Right atrium auricular region (tissue), 2 donors: ENCODE measurements around the gene HOXA6. TPM values are rescaled to one million over a fixed set of nuclear protein-coding genes. Genes with fewer than 3 reads are reported as not detected.

Experiments used
- DNase-seq: peaks from one replicate; pipeline ENCODE4 v3.0.0-alpha.2; 2019; ENCODE audit warnings: low spot score
- H3K27ac ChIP-seq, 2 donors: fragments of 200-600 bp; sonication (generic); 1 replicate in 1 of 2; 2 replicates in 1 of 2; pipeline ENCODE4 v1.5.1; 2016 to 2019
- H3K27me3 ChIP-seq, 2 donors: fragments of 200-600 bp; sonication (generic); one replicate each; pipeline versions ENCODE4 v1.5.1 to v1.6.0; 2017 to 2019
- H3K36me3 ChIP-seq: fragments of 200-600 bp; sonication (generic); one replicate; pipeline ENCODE4 v1.5.1; 2016
- H3K4me1 ChIP-seq, 2 donors: fragments of 200-600 bp; sonication (generic); one replicate each; pipeline versions ENCODE4 v1.5.1 to v1.6.0; 2017 to 2019
- H3K4me3 ChIP-seq, 2 donors: fragments of 200-600 bp; sonication (generic); 1 replicate in 1 of 2; 2 replicates in 1 of 2; pipeline ENCODE4 v1.5.1; 2017 to 2019; ENCODE audit warnings: mild to moderate bottlenecking in 1 of 2, moderate library complexity in 1 of 2
- H3K9me3 ChIP-seq, 2 donors: fragments of 200-600 bp; sonication (generic); one replicate each; pipeline ENCODE4 v1.5.1; 2019
- CTCF ChIP-seq, 2 donors: fragments of 200-600 bp; sonication (generic); IDR thresholded peaks; one replicate each; pipeline ENCODE4 v1.5.1; 2019; ENCODE audit warnings: antibody characterized with exemption in 2 of 2
- total RNA-seq, 2 donors: library from RNA; depleted of rRNA; stranded (reverse); fragments of >200 nt; gene quantifications; one replicate each; pipeline ENCODE4 v1.1.0, GENCODE V29; 2016

The HOXA6 gene
- total RNA-seq = not detected

GRCh38 chr7:27147199-27148030 lies at the start of gene HOXA6:
TSS of gene HOXA6 (minus strand) at chr7:27147774. CDS start at chr7:27147749, 25 bp downstream.
- no peak for DNase-seq
- Histone ChIP-seq H3K27me3 (peaks cover 52 to 95% of the 10 kb centered on the region in 2 donors), H3K27ac (no peak within 1 kb of the TSS), H3K4me1 (peaks cover 0 to 69% of the 10 kb centered on the region in 2 donors), H3K4me3 (peak within 1 kb of the TSS in 1 of 2 donors; percentile 34), H3K36me3 (no peaks in the 10 kb centered on the region), H3K9me3 (no peaks in the 10 kb centered on the region)
- no peak for TF ChIP-seq CTCF (IDR thresholded peaks at IDR 0.05)

DNA sequence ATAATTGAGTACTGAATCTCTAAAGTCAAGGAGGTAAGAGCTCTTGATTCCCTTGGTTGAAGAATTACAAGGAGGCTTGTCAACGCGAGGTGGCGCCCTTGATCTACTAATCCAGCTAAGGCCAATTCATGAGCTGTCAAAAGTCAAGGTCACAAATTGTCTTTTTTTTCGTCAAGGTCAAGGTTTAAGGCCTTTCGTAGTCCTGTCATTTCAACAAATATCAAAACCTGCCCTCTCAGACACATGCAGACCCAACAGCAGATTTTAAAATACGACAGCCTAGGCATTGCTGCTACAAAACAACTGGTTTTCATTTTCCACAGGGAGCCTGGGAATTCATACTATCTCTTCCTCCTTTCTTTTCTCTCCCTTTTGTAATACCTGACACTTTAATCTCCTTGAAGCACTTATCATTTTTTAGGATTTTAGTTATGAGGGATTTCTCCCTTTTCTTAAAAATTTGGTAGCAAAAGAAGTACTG lies 48.8 kb upstream of the HOXA6 start:
- peaks cover 73 to 79% of the 10 kb centered on the region in 2 donors for H3K27me3 ChIP-seq
- DNase-seq = peak; percentile 91
- H3K4me3 ChIP-seq = no peak overlapping the region
- peaks cover 0 to 40% of the 10 kb centered on the region in 2 donors for H3K4me1 ChIP-seq
- no peaks in the 10 kb centered on the region for H3K9me3 ChIP-seq
- H3K27ac ChIP-seq = no peak overlapping the region
- no peaks in the 10 kb centered on the region for H3K36me3 ChIP-seq
- peak; percentile 74 to 78 for TF ChIP-seq CTCF (IDR thresholded peaks at IDR 0.05)

DNA sequence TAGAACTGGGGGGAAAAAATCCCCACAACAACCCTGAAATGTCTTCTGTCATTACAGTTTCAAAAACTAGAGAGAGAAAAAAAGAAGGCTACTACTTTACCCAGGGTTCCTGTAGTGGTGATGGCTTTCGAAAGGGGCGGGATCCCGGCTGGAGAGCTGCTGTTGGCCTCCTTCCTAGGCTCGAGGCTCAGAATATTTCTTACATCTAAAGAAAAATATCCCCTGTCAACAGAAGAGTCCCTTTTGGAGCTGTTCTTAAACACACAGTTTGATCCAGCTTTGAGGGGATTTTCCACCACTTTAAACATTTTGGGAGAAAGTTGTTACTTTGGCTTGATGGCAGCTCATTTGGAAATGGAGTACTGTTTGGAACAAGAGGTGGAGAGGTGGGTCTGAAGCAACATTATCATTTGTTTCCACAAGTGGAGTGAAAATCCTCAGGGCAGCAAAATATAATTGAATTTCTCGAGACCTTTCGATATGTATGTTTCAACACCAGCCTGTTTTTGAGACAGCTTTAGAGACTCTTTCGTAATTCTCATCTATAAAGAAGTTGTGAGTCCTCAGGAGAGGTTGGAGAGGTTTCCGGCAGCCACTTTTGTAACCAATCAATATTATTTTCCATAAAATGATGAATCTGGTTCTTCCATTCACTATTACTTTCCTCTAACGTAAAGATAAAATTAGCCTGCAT lies 47.3 kb upstream of the HOXA6 start:
- Histone ChIP-seq H3K27ac (no peak overlapping the region), H3K4me1 (peaks cover 0 to 28% of the 10 kb centered on the region in 2 donors), H3K4me3 (no peak overlapping the region), H3K27me3 (peaks cover 73 to 85% of the 10 kb centered on the region in 2 donors), H3K9me3 (no peaks in the 10 kb centered on the region), H3K36me3 (no peaks in the 10 kb centered on the region)
- TF ChIP-seq CTCF (IDR thresholded peaks at IDR 0.05) = no peak
- DNase-seq = no peak

DNA sequence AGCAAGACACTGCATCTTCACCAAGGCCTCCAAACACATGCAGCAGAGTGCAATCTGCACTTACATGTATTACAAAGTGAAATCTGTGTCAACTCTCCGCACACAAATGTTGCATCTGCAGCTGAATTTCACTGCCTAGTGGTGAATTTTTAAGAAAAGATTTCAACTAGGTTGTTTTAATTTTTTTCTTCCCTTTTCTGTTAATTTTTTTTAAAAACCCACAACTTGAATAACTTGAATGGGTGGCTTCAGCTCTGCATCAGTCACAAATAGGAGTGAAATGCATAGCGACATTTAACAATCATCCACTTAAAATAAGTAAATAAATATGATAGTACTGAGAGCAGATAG lies 46.4 kb upstream of the HOXA6 start:
- no peak for TF ChIP-seq CTCF (IDR thresholded peaks at IDR 0.05)
- H3K4me3 ChIP-seq = no peak overlapping the region

GRCh38 chr7:27193335-27194001 lies 45.9 kb upstream of the HOXA6 start:
- Histone ChIP-seq H3K27ac (no peak overlapping the region), H3K9me3 (no peaks in the 10 kb centered on the region), H3K27me3 (peaks cover 78 to 89% of the 10 kb centered on the region in 2 donors), H3K4me3 (peak overlapping the region in 1 of 2 donors; percentile 33), H3K4me1 (peaks cover 0 to 30% of the 10 kb centered on the region in 2 donors), H3K36me3 (no peaks in the 10 kb centered on the region)
- TF ChIP-seq CTCF (IDR thresholded peaks at IDR 0.05) = no peak
- no peak for DNase-seq

More for the DNA sequence above, 46.4 kb upstream of the HOXA6 start:
- no peak for DNase-seq
- Histone ChIP-seq H3K27me3 (peaks cover 78 to 89% of the 10 kb centered on the region in 2 donors), H3K4me1 (peaks cover 0 to 30% of the 10 kb centered on the region in 2 donors), H3K36me3 (no peaks in the 10 kb centered on the region), H3K27ac (no peak overlapping the region), H3K9me3 (no peaks in the 10 kb centered on the region)
